SU-DHL-6 (cell line): ENCODE results near the gene IL17REL.

Experiments
- H2AFZ ChIP-seq: fragments of 200-600 bp; sonication (generic); 2 replicates; pipeline ENCODE4 v1.6.1; 2014; ENCODE audit warnings: low read depth, mild to moderate bottlenecking, moderate library complexity, mixed read lengths, antibody characterized with exemption, low read length; ENCODE audit not compliant: severe bottlenecking
- H3F3A ChIP-seq: fragments of 200-600 bp; shearing (Covaris generic); 2 replicates; pipeline ENCODE4 v1.6.0; 2016; ENCODE audit warnings: antibody characterized with exemption, mild to moderate bottlenecking; ENCODE audit not compliant: insufficient read depth
- H3K27ac ChIP-seq: fragments of 200-600 bp; sonication (generic); 2 replicates; pipeline ENCODE4 v1.5.1; 2016; ENCODE audit warnings: low read depth, mild to moderate bottlenecking, low read length, moderate library complexity, mixed read lengths
- H3K27me3 ChIP-seq: fragments of 200-600 bp; sonication (generic), shearing (Covaris generic); 2 replicates; pipeline ENCODE4 v1.6.0; 2014; ENCODE audit warnings: mild to moderate bottlenecking, low read length
- H3K36me3 ChIP-seq: fragments of 200-600 bp; sonication (generic); 2 replicates; pipeline ENCODE4 v1.6.1; 2014; ENCODE audit warnings: mild to moderate bottlenecking, low read length, mixed read lengths
- H3K4me2 ChIP-seq: fragments of 300-600, 200-600 bp; shearing (Covaris generic), sonication (generic); 2 replicates; pipeline ENCODE4 v1.6.0; 2014; ENCODE audit warnings: low read length, low read depth, mild to moderate bottlenecking; ENCODE audit not compliant: poor library complexity, severe bottlenecking
- H3K4me3 ChIP-seq: fragments of 200-600 bp; sonication (generic); 2 replicates; pipeline ENCODE4 v1.5.1; 2014; ENCODE audit warnings: antibody characterized with exemption, low read length, mild to moderate bottlenecking, mixed read lengths; ENCODE audit not compliant: insufficient read depth, poor library complexity, severe bottlenecking
- H3K79me2 ChIP-seq: fragments of 200-600 bp; sonication (generic); 2 replicates; pipeline ENCODE4 v1.6.1; 2014; ENCODE audit warnings: mild to moderate bottlenecking, low read length, moderate library complexity; ENCODE audit not compliant: insufficient read depth
- H3K9ac ChIP-seq: fragments of 200-600 bp; sonication (generic); 2 replicates; pipeline ENCODE4 v1.7.0; 2014; ENCODE audit warnings: mild to moderate bottlenecking, low read length
- H3K9me2 ChIP-seq: fragments of 200-600 bp; sonication (generic); replicated peaks from 2 replicates; pipeline ENCODE4 v1.6.1; 2014; ENCODE audit warnings: low read length; ENCODE audit not compliant: insufficient read depth
- H3K9me3 ChIP-seq: fragments of 200-600 bp; sonication (generic); 2 replicates; pipeline ENCODE4 v1.6.1; 2014; ENCODE audit warnings: low read length, mixed read lengths; ENCODE audit not compliant: insufficient read depth
- H4K20me1 ChIP-seq: fragments of 200-600 bp; sonication (generic); 2 replicates; pipeline ENCODE4 v1.6.1; 2014; ENCODE audit warnings: low read depth, mild to moderate bottlenecking, antibody characterized with exemption, low read length, moderate library complexity, mixed read lengths
- EZH2phosphoT487 ChIP-seq: fragments of 200-600 bp; sonication (generic), shearing (Covaris generic); conservative IDR thresholded peaks from 2 replicates; pipeline ENCODE4 v1.6.1; 2018; ENCODE audit warnings: mild to moderate bottlenecking, antibody characterized with exemption, low read length, moderate library complexity, mixed read lengths
- TF ChIP-seq, protein P1 (sequence below): fragments of 200-600 bp; sonication (generic); IDR thresholded peaks from one replicate; pipeline ENCODE4 v1.5.1; 2017; ENCODE audit warnings: antibody characterized with exemption, mild to moderate bottlenecking, low read length, moderate library complexity; ENCODE audit not compliant: insufficient read depth, poor library complexity, severe bottlenecking

The IL17REL gene

DNA sequence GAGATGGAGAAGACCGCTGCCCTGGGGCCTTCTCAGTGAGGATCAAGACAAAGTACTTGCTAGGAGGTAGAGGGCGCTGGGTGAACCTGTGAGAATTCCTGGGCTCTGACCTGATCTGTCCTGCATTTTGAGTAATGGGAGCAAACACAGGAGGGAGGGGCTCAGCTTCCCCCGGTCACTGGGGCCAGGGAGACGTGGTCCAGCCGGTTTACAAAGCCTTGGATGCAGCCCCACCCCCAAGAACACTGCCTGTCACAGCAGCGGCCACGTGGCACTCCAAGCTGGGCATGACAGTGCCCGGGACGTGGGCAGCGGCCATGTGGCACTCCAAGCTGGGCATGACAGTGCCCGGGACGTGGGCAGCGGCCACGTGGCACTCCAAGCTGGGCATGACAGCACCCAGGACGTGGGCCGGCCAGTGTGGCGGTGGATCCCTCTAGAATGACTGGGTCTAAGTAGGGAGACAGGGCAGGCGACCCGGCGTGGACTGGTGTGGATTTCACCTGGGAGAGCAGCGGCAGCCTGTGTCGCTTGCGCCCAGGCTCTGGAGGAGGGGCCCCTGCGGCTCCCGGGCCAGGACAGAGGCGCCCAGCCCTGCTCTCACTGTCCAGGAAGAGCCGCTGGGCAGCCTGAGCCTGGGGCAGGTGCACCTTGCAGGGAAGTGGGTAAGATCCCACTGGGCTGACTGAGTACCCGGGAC is 48.0 kb upstream of the IL17REL start:
- Histone ChIP-seq H2AFZ (no peak overlapping the region), H3K4me3 (no peak overlapping the region), H3K9ac (no peak overlapping the region), H3K79me2 (no peaks in the 10 kb centered on the region), H3K4me2 (no peak overlapping the region), H3K27ac (no peak overlapping the region), H3K27me3 (no peaks in the 10 kb centered on the region), H3K9me2 (no peaks in the 10 kb centered on the region), H3K9me3 (no peaks in the 10 kb centered on the region), H3F3A (no peaks in the 10 kb centered on the region), H4K20me1 (no peaks in the 10 kb centered on the region), H3K36me3 (no peaks in the 10 kb centered on the region)
- TF ChIP-seq EZH2phosphoT487, result no peak
- TF ChIP-seq, protein P1, sequence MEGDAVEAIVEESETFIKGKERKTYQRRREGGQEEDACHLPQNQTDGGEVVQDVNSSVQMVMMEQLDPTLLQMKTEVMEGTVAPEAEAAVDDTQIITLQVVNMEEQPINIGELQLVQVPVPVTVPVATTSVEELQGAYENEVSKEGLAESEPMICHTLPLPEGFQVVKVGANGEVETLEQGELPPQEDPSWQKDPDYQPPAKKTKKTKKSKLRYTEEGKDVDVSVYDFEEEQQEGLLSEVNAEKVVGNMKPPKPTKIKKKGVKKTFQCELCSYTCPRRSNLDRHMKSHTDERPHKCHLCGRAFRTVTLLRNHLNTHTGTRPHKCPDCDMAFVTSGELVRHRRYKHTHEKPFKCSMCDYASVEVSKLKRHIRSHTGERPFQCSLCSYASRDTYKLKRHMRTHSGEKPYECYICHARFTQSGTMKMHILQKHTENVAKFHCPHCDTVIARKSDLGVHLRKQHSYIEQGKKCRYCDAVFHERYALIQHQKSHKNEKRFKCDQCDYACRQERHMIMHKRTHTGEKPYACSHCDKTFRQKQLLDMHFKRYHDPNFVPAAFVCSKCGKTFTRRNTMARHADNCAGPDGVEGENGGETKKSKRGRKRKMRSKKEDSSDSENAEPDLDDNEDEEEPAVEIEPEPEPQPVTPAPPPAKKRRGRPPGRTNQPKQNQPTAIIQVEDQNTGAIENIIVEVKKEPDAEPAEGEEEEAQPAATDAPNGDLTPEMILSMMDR, result no peak

DNA sequence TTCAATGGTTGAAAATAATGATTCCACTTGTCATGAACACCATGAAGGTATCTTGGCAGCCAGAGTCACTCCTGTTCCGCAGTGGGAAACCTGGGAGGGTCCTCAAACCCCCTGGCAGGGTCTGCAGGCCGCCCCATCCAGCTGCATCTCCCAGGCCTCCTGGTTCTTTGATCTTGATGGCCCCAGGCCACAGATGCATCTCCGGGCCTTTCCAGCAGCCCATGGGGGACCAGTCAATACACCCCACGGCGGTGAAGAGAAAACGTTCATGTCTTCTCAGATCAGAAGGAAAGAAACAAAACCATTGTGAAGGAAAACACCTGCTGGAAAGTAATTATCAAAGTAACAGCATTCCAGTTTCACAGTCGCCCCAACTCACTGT is 47.3 kb upstream of the IL17REL start:
- no peaks in the 10 kb centered on the region for H3F3A ChIP-seq
- no peaks in the 10 kb centered on the region for H3K9me3 ChIP-seq
- no peak overlapping the region for H3K4me2 ChIP-seq
- no peaks in the 10 kb centered on the region for H3K36me3 ChIP-seq
- H3K27ac ChIP-seq, result no peak overlapping the region
- no peaks in the 10 kb centered on the region for H3K9me2 ChIP-seq
- no peaks in the 10 kb centered on the region for H3K27me3 ChIP-seq
- no peak overlapping the region for H3K4me3 ChIP-seq
- no peak overlapping the region for H2AFZ ChIP-seq
- H4K20me1 ChIP-seq, result no peaks in the 10 kb centered on the region
- no peak overlapping the region for H3K9ac ChIP-seq
- TF ChIP-seq EZH2phosphoT487, result no peak
- TF ChIP-seq, protein P1, result no peak
- no peaks in the 10 kb centered on the region for H3K79me2 ChIP-seq

DNA sequence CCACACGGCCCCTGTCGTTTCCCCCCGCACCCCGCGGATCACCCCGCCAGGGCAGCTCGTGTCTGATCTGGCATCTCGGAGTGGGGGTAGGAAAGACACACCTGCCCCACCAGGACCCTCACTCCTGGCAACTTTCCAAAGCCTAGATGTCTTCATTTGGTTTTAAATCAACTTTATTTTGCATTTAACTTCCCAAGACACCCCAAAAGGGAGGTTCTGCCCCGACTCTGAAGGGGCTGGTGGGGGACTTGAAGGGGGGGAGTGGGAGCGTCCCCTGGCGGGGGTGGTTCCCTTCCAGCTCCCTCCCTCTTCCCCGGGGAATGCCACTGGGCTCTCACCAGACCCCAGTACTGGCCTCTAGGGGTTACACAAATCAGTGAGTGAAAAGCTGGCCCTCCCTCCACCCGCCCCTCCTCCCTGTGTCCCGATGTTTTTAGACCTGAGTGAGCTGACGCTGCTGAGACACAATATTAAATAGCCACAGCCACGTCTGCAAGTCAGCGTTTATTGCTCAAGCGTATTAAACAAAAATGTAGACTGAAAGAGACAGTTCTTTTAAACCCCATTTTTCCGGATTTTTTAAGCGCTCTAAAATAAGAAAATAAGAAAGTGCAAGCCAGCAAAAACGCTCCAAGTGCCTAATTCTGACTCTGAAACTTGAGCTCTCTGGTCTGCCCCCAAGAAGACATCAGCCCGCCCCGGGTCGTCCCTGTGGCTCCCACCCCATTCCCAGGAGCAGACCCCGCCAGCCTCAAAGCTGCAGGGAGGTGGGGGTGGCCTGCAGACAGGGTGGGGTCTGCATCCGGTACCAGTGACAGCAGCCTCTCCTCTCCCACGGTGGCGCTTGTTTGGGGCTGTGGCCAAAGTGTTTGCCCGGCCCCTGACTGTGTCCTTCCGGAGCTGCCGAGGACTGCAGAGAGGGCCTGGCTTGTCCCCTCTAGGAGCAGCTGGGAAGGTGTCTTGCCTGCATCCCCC is 46.6 kb upstream of the IL17REL start:
- Histone ChIP-seq H2AFZ (no peak overlapping the region), H3K79me2 (no peaks in the 10 kb centered on the region)

More for the DNA sequence above, 46.6 kb upstream of the IL17REL start:
- H3K9ac ChIP-seq, result no peak overlapping the region
- no peaks in the 10 kb centered on the region for H3K27me3 ChIP-seq
- no peaks in the 10 kb centered on the region for H4K20me1 ChIP-seq
- H3K4me3 ChIP-seq, result no peak overlapping the region
- no peaks in the 10 kb centered on the region for H3K9me3 ChIP-seq
- H3K9me2 ChIP-seq, result no peaks in the 10 kb centered on the region
- TF ChIP-seq, protein P1, result no peak
- TF ChIP-seq EZH2phosphoT487, result no peak
- H3K27ac ChIP-seq, result no peak overlapping the region
- H3K4me2 ChIP-seq, result no peak overlapping the region
- no peaks in the 10 kb centered on the region for H3F3A ChIP-seq
- H3K36me3 ChIP-seq, result no peaks in the 10 kb centered on the region
